A204.1 (cell line): ENCODE data around the gene CAPN15.
"Not testable (repeated sequence)": the region's sequence is repeated elsewhere in the genome, so short reads cannot be mapped to it uniquely, and the experiment has no call there.

Experiments
- FAIRE-seq: peaks from 2 replicates; lab custom pipeline; 2012; peaks lifted over from hg19 to GRCh38; lab: Jason Lieb, UNC

The CAPN15 gene

GRCh38 chr16:507527-507926 lies 20.0 kb upstream of the CAPN15 start:
- not testable (repeated sequence) for FAIRE-seq

GRCh38 chr16:507996-508395 lies 19.5 kb upstream of the CAPN15 start:
- FAIRE-seq = no peak

DNA sequence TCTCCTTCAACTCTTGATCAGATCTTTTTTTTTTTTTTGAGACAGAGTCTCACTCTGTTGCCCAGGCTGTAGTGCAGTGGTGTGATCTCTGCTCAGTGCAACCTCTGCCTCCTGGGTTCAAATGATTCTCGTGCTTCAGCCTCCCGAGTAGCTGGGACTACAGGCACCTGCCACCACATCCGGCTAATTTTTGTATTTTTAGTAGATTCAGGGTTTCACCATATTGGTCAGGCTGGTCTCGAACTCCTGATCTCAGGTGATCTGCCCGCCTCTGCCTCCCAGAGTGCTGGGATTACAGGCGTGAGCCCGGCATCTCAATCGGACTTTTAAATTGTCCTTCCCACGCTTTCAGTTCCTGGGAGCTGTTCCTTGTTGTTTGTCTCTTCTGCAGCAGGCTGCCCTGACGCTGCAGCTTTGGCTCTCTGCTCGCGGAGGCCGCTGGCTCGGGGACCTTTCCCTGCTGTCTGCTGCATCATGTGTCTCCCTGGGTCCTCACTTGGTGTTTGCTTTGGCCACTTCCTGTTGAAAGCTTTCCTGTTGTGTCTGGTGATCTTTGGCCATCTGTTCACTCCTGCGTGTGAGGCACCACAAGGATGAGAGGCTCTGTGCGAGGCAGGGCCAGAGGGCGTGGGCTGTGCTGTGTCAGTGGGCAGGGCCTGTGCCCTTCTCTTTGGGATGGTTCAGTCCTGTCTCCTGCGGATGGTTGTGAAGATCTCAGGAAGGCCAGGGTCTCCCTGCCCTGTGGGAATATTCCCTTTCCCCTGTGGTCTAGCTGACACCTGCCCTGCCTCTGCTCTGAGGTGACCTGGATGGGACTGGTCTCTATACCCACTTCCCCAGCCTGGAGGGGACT lies 18.4 kb upstream of the CAPN15 start:
- FAIRE-seq = no peak

GRCh38 chr16:510066-510825 lies 17.3 kb upstream of the CAPN15 start:
- FAIRE-seq = no peak

- FAIRE-seq = no peak
Observed at GRCh38 chr16:512802-513201, 14.7 kb upstream of the CAPN15 start.

DNA sequence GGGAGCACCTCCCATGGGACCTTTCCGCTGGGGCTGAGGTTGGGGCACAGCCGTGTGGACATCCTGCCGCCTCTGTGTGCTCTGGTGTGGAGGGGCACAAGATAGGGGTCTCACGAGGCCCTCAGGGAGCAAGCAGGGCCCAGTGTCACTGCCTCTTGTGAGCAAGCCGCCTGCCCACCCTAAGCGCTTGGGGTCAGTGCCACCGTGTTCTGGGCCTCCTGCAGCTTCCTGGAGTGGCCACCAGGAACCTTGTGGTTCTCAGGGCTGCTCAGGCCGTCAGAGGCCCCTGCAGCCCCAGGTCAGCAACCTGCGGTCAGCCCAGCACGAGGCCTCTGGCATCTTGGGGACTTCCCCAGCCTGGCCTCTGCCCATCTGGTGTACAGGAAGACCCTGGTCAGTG lies 13.6 kb upstream of the CAPN15 start:
- FAIRE-seq = no peak

DNA sequence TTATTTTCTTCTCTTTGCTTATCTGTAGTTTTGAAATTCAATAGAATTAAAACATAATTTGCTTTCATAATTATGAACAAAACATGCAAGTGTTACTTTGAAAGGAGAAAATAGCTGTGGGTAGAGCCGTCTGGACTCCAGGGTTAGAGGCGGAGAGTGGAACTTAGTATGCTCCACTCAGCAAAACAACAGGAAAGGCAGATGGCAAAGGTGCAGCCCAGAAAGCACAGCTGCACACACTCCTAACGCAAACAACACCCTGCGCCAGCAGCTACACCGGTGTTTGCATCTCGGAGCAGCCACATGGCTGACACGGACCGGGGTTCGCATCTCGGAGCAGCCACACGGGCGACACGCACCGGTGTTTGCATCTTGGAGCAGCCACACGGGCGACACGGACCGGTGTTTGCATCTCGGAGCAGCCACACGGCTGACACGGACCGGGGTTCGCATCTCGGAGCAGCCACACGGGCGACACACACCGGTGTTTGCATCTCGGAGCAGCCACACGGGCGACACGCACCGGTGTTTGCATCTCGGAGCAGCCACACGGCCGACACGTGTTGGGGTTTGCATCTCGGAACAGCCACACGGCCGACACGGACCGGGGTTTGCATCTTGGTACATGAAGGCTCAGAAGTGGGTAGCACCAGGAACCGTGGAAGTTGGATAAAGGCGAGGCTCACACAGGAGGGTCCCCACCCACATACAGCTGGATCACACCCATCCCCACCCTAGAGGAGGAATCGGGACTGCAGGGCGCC lies 12.2 kb upstream of the CAPN15 start:
- no peak for FAIRE-seq

- FAIRE-seq = no peak
Observed at GRCh38 chr16:515939-516226, 11.6 kb upstream of the CAPN15 start.

- FAIRE-seq = no peak
Observed at GRCh38 chr16:516301-516700, 11.2 kb upstream of the CAPN15 start.

- FAIRE-seq = no peak
Observed at GRCh38 chr16:518858-519257, 8.7 kb upstream of the CAPN15 start.

- FAIRE-seq = no peak
Observed at GRCh38 chr16:519425-519824, 8.1 kb upstream of the CAPN15 start.

DNA sequence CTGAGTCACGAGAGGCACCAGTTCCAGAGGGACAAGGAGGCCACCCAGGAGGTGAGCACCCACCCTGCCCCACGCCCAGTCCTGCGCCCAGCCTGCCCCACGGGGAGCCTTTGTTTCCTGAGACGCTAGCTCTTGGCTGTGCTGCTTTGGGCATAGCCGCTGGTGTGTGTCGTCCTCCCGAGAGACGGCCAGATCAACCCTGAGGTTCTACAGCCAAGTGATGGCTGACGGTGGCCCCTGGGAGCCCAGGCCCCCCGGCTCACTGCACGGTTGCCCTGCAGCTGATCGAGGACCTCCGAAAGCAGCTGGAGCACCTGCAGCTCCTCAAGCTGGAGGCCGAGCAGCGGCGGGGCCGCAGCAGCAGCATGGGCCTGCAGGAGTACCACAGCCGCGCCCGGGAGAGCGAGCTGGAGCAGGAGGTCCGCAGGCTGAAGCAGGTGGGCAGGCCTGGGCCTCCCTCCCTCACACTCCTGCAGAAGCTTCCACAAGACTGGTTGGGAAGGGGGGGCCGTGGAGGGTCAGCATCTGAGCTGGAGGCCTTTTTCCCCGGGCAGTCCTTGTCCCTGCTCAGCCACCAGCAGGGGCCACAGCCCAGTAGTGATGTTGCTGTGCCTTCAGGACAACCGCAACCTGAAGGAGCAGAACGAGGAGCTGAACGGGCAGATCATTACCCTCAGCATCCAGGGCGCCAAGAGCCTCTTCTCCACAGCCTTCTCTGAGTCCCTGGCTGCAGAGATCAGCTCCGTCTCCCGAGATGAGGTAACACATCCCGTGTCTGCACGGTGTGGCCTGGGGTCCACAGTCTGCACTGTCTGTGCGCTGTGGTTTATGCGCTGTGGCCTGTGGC lies 7.4 kb upstream of the CAPN15 start:
- FAIRE-seq = no peak

DNA sequence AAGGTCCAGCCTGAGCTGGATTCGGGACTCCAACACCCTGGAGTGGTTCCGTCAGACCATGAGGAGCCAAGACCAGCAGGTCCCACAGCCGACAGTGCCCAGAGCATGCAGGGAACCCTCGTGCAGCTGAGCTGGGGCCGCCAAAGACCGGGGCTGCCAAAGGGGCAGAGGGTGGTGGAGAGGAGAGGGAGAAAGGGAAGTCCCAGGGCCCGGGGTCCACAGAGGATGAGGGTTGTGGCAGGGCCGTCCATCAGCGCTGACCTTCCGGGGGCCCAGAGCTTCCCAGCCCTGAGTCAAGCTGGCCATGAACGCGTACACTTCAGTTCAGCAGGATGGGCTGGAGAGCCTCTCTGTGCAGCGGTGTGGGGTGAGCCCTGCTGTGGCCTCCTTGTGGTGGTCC lies 6.7 kb upstream of the CAPN15 start:
- FAIRE-seq = no peak

DNA sequence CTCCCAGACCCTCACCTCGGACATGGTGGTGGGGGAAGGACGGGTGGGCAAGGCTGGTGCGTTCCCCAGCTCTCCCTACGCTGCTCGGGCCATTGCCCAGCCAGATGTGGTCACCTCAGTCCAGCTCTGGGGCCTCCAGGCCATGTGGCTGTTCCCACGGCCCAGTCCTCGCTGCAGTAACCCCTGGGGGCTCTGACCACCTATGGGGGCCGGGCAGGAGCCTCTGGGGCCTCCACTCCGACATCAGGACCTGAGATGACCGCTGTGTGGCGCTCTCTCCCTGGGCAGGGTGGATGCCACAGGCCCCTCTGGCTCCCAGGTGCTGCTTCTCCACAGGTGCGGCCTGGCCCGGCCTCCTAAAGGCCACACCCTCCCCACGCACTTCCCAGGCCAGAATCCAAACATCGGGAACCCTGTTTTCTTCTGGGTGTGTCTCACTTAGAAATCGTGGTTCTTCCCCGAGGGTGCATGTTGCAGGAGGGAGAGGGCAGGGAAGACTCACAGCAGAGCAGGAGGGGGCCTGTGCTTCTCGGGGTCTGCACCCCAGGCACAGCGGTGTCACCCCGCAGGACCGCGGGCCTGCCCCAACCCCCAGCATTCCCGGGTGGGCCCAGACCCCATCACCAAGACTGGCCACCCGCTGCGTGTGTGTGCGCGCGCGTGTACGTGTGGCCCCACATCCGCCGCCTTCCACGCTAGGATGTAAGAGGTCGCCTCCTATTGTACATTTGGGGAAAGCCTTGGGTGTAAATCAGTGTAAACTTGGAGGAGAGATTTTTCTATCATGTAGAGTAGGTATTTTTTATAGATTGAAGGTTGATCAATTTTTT lies 5.9 kb upstream of the CAPN15 start:
- no peak for FAIRE-seq

DNA sequence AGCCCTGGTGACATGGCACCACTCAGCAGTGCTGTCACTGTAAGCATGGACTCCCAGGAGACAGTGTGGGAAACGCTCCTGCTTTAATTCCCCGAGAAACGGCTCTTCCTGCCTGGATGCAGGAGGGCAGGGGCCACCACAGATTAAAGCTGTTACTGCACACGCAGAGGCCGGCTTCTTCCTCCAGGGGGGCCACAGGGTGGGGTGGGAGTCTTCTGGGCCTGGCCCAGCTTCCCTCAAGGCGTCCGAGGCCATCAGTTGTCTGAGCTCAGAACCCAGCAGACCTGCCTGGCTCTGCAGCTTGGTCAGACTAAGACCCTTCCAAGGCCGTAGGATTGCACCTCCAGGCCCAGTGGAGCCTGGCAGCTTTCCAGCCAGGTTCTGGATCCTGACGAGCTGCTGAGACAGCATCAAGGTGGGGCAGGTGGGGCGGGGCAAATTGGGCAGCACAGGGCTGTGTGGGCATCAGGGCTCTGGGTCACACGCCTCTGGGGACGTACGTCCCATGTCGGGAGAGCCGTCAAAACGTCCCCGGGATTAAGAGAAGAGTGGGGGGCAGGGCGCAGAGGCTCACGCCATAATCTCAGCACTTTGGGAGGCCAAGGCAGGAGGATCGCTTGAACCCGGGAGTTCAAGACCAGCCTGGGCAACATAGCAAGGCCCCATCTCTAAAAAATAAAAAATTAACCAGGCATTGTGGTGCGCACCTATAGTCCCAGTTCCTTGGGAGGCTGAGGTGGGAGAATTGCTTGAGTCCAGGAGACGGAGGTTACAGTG lies 5.0 kb upstream of the CAPN15 start:
- FAIRE-seq = no peak

- no peak for FAIRE-seq
Observed at GRCh38 chr16:523097-523741, 4.3 kb upstream of the CAPN15 start.

DNA sequence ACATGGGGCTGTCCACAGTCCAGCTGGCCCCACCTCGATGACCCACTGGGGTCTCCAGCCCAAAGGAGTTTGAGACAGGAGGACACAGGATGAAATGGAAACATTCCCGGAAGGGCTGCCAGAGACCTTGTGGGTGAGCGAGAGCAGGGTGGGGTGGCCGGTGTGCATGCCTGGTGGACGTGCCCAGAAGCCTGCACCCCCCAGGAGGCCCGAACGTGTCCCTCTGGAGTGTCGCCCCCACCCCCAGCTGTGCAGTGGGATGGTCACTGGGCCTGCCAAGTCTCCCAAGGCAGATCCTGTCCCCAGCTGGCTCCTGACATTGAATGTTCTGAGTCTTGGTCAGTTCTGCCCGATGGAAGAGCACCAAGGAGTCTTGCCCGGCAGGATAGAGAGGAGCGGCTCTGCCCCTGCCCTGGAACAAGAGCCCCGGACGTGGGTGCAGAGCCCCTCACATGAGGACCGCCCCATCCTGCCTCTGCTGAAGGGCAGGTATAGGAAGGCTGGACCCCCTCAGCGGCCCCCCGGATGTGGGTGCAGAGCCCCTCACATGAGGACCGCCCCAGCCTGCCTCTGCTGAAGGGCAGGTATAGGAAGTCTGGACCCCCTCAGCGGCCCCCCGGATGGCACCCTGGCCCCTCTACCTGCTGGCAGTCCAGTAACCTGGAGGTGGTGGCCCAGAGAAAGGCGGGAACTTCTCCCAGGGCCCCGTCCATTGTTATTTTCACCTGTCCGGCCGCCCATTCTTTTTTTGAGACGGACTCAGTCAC lies 3.1 kb upstream of the CAPN15 start:
- FAIRE-seq = no peak

- no peak for FAIRE-seq
Observed at GRCh38 chr16:525123-525519, 2.4 kb upstream of the CAPN15 start.

DNA sequence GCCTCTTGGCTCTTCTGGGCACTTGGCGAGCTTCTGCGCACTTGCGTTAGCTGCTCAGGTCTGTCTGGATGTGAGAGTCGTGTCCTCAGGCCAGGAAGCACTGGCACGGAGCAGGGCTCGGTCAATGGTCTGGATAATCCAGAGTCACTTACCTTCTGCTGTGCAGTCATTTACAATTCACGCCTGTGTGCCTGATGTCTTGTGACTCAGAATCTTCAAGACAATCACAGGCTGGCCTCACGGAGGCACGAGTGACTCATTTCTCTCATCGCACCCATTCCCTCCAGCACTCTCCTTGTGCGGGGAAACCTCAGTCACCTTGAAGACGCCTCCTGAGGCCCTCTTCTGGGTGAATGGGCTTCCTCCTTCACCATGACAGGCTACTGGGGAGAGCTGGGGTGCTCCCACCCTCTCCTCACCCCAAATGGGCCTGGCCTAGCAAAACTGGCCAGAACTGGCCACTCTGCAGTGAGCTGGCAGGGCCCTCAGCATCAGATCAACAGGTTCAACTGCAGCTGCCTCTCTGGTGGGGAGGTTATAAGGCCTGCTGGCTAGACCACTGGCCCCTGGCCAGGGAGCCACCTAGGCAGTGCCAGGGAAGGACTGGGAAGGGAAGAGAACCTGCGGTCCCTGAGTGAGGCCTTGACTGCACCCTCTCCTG lies 1.9 kb upstream of the CAPN15 start:
- no peak for FAIRE-seq
